HG03103 (cell line): ENCODE data around the gene IL1RN.

ENCODE experiments used
- ATAC-seq: cut with Tn5 transposase; IDR thresholded peaks from one replicate; pipeline ENCODE4 v1.9.1; 2021; ENCODE audit warnings: low read depth; ENCODE audit not compliant: unreplicated experiment

Gene IL1RN

DNA sequence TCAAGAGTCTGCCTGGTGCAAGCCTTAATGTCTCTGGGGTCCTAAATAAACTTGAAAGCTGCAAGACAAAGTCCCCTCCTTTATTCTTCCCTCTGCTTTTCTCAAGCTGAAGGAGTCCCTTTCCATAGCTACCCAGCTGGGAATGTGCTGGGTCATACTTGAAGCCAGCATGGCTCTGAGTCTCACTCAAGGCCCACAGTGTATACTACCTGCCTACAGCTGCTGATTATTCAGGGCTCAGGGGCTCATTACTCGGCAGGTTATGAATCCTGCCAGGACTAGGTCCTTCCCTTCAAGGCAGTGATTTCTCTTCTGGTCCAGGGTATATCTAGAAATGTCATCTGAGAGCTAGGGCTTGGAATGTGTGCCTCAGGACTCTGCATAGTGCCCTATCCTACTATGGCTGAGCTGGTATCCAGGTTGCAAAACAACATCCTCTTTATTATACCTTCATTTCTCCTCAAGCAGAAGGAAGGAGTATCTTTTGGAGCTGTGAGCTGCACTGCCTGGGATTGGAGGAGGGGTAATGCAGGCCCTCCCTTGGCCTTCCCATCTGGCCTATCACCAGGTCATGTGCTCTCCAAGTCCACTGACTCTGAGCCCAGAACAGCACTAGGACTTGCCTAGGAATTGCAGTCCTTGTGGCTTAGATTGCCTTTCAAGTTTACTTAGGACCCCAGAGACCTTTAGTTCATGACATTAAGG is 22.3 kb downstream of the IL1RN start:
- no peak for ATAC-seq

DNA sequence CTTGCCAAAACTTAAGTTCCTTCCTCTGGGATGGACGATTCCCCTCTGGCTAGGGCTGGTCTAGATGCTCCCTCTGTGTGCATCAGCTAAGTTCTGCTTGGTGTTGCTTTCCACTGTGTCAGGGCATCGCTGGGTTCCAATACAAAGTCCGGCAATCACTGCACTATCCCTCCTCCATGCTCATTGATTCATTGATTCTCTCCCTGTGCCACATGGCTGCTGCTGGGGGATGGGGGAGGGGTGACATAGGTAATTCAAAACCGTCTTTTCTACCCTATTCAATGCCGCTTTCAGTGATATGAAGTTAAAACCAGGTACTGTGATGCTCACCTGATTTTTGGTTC is 22.8 kb downstream of the IL1RN start:
- ATAC-seq: no peak

DNA sequence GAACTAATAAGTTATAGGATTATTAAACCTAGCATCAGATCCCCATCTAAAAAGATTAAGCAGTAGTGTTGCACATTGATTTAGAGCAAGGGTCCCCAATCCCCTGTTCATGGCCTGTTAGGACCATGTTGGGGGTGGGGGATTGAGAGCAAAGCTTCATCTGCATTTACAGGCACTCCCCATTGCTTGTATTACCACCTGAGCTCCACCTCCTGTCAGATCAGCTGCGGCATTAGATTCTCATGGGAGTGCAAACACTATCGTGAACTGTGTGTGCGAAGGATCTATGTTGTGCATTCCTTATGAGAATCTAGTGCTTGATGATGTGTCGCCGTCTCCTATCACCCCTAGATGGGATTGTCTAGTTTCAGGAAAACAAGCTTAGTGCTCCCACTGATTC is 27.9 kb downstream of the IL1RN start:
- ATAC-seq: no peak

DNA sequence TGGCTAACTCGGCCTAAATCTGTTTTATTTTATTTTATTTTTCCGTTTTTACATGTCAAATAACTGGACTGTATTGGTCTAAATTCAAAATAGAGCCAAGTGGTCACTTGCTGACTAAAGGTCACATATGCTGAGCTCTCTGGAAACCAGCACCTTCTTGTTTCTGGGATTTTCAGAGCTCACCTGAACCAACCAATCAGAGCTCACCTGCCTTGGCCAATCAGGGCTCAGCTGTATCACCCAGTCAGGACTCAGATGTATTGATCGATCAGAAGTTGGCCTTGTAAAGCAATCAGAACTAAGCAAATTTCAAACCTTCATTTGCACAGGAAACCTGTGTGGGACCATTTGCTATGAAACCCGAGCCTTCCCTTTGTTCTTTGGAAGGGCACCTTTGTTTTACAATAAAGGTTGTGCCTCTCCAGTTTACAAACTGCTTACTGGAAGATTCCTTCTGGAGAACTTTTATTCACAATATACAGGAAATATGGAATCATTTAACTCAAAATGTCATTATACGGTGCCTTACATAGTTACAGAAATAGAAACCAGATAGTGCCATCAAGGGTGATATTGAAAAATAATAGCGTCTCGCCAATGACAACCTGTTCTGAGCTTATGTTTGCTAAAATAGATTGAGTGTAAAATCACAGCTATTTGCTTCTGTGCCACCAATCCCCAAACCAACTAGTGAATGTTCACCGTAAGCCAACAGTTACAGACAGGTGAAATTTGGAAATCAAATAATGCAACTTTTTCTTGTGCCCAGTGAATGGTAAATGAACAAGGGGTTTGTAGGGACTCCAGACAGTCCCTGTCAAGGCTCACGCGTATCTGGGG is 29.1 kb downstream of the IL1RN start:
- ATAC-seq: no peak

DNA sequence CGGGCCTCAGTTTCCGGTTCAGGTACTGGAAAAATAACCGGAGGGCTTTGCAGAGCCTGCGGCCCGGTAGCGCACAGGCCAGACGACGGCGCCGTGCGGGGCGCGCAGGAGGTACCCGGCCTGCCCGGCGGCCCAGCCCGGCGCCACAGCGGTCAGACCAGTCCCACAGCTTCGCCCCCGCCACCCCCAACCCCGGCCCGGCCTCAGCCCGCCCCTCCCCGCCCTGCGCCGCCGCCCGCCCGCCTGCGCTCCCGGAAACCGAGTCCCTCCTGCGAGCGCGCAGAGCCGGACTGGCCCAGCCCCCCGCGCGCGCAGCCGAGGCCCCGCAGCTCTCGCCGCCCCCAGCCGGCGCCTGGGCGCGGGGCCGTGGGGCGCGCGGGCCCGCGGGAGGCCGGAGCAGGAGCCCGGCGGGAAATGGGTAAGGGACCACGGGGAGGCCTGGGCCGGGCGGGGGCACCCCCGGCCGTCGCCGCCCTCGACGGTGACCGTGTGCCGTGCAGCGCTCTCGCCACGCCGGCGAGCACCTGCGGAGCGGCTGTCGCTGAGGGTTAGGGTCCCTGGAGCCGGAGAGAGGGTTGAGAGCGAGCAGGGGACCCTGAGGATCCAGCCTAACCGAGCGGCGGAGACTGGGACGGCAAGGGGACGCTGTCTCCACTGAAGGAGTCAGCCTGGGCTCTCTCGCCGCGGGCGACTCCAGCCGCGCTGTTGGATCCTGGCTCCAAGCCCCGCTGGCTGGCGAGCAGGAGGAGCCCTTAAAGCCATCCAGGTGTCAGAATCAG is 29.9 kb downstream of the IL1RN start:
- ATAC-seq: peak; percentile 64

DNA sequence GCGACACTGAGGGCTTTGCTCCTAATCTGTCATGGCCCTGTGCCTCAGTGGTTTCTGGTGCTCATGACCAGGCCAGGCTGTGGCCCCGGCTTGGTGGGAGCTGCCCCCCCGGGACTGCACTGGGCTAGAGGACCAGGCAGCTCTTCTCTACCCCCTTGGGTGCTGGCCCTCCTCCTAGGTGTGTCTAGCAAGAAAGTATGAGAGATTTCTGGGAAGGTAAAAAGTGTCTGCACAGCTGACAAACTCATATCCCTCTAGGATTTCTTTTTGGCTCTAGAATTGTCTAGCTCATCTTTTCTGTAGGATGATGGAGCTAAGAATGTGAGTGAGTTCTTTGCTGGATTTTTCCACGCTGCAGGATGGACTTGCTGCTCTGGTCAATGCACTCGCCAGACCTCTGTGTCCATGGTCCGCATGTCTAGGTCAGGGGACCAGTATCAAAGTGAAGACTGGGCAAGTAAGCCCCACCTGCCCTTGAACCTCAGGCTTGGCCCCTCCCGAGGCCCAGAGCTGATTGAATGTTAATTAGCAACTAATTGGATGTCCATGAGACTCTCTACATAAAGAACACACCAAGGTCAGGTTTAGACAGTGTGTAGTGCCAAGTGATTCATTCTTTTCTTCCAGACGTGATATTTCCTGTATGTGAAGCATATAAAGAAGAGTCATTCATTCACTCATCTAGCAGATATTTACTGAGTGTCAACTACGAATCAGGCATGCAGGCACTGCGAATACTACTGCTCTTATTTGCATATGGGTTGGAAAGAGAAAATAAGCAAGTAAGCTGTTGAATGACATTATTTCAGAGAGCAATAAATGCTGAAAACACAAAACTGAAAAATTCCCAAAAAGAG is 30.7 kb downstream of the IL1RN start:
- ATAC-seq: no peak

DNA sequence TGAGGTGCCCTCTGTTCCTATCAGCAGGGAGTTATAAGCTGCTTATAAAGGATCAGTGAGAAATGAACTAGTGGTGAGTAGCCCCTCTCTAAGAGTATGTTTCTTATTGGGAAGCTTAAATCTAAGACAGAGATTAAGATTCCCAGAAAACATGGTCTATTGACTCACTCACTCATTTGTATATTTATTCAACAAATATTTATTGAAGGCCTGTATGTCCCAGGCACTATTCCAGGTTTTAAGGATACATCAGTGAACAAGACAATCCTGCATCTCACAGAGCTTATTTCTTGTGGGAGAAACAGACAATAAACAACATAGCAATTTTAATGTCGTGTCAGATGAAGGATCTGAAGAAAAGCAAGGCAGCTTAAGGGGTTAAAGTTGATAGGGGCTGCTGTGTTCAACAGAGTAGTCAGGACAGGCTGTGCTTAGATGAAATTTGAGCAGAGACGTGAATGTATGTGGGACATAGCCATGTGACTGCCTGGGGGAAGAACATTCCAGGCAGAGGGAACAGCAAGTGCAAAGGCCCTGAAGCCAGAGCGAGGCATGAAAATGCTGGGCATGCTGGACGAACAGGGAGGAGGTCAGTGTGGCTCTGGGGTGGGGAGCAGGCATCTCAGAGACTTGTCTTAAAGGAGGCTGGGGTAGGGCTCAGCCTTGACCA is 31.6 kb downstream of the IL1RN start:
- ATAC-seq: no peak

DNA sequence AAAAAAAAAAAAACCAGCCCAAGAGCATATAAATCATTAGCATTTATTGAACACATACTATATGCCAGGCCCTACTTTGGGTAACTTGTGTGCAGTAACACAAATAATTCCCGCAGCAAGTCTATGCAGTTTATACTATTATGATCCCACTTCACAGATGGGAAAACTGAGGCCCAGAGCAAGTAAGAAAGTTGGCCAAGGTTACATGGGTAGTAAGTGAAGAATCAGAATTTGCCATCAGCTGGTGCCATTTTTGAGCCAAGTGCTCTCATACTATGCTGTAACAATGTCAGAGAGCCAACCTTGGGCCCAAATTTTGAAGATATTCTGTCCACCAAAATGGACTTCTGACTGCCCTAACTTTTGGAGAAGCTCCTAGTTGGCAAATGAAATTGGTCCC is 32.9 kb downstream of the IL1RN start:
- ATAC-seq: no peak

DNA sequence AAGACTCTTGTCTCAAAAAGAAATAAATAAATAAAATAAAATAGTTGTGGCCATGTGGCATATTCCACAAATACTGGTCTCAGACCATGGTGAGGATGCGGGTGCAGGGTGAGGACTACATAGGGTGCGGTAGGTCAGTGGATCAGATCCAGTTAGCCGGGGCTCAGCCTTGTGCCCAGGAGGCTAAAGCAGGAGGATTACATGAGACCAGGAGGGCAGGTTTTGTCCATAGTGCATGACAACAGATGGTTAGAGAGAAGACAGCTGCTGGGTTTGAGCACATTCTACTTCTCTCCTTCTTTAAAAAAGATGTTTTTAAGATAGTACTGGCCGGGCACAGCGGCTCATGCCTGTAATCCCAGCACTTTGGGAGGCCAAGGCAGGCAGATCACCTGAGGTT is 33.6 kb downstream of the IL1RN start:
- ATAC-seq: no peak

DNA sequence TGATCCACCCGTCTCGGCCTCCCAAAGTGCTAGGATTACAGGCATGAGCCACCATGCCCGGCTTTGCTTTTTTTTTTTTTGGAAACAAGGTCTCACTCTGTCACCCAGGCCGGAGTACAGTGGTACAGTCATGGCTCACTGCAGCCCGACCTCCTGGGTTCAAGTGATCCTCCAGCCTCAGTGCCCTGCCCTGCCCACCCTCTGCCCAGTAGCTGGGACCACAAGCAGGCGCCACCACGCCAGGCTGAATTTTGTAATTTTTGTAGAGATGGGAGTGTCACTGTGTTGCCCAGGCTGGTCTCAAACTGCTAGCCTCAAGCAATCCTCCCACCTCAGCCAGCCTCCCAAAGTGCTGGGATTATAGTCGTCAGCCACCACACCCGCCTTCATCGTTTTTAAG is 34.8 kb downstream of the IL1RN start:
- ATAC-seq: no peak

DNA sequence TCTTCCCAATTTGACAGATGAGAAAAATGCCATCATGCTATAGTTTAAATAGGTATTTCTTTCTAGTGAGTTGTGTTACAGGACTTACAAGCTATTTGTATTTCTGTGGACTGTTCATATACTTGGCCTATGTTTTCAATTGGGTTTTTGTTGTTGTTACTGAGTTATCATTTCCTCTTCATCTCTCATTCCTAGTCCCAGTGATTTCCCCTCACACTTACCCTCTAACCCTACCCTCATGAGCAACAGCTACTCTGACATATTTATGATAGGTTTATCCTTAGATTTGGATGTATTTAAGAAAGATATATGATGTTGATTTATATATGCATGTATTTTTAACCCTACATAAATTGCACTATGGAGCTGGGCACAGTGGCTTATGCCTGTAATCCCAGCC is 35.5 kb downstream of the IL1RN start:
- ATAC-seq: no peak

DNA sequence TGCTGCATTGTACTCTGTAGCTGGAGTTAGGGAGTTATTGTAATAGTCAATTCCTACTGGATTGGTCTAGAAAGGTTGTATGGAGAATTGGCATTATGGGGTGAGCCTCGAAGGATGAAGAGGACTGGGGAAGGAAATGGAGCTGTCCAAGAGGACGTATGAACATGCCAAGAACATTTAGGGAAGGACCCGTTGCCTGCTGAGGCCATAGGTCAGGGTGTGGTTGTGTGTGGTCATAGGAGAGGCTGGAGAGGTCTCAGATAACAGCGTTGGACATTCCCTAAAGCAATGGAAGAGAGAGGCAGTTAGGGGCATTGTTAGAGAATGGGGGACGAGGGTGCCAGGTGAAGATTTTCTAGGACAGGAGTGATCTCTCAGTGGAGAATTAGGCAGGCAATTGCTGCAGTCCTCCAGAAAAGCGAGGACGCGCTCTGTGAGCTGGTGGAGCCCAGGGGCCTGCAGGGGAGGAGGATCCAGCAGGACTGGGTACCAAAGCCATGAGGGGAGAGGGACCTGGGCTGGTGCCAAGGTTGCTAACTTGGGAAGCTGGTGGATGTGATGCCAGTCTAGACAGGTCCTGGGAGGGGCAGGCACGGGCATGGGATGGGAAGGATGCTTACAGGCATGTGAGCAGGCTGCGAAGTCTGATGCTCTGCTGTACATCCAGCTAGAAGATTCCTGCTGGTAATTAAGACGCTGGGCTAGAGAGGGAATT is 37.0 kb downstream of the IL1RN start:
- no peak for ATAC-seq

DNA sequence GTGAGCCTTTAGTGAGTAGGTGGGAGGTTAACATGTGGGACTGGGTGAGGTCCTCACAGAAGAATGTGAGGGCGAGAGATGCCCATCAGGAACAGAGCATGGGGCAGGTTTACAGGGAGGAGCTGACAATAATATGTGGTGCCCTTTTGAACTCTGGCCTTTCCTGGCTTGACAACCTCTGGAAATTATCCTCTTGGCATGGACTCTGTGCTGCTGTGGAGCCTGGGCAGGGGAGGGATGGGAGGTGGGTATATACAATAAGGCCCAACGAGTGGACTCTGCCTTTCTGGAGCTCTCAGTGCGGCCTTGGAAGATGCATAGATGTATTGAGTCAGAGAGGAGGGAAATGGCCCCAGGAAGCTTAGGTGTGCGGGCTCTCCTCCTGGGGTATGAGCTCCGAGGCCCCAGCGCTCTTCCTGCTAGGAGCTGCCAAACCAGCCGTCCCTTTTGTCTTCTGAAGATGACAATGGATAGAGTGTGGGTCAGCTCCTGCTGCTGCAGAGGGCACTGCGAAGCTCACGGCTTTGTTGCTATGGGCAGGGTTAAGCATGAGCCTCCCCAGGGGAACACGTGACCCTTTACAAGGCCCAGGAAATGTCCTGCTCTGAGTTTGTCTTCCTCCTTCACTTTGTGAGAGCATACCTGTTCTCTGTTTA is 37.7 kb downstream of the IL1RN start:
- ATAC-seq: no peak

DNA sequence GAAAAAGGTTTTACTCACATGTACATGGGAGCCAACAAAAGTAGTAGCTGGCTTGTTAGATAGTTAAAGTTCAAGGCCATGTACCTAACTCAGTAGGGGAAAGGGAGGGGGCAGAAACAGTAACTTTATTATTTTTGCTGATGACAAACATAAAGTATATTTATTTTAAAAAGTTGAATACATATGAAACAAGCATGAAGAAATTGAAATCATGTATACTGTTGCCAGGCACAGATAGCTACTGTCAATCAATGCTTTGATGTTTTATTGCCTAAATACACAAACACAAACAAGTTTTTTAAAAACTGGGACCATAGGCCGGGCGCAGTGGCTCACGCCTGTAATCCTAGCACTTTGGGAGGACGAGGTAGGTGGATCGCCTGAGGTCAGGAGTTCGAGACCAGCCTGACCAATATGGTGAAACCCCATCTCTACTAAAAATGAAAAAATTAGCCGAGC is 38.8 kb downstream of the IL1RN start:
- no peak for ATAC-seq

DNA sequence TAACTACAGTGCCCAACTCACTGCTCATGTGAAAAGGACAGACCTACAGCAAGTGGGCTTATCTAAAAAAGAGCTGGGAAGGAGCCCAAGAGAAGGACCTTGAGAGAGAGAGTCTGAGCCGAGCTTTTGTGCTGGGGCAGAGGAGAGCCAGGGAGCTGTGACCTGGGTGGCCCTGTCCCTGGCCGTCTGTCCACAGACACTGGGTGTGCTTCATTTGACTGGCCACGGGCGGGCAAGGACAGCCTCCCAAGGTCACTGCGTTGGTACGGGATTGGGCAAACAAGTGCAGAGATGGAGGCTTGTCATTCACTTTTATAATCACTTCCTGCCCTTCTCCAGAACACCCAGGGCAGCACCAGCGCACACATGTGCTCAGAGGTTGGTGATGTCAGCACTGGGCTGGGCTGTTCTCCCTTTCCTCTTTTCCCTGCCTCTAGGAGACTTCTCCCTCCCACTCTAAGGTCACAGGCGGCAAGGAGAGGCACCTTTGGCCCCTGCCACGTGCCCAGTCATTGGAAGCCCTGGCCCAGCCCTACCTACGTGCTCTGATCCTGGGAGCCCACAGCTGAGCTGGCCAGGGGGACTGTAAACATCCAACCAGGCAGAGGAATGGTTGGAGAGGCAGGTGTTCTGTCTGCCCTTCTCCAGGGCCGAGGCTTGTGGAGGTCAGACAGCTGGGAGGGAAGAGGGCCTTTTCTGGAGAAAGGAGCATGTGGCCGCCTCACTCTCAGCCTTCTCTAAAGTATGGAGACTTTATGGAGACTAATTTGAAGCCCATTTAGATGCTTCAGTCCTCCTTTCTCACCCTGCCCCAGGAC is 39.9 kb downstream of the IL1RN start:
- ATAC-seq: no peak

DNA sequence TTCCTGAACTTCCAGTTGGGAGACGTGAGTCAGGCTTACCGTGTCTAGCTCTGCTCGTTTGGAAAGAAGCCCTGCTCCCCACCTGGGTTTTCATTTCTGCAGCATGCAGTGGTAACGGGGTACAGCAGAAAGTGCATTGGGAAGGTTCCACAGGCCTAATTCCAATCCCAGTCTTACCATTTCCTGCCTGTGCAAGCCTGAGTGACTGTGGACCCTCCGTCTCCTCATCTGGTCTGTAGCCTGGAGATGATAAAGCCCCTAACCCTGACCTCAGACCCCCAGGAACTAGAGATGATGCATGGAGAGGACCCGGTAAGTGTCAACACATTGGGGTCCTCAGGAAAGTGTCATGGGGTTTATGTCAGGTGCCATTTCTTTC is 40.6 kb downstream of the IL1RN start:
- no peak for ATAC-seq

DNA sequence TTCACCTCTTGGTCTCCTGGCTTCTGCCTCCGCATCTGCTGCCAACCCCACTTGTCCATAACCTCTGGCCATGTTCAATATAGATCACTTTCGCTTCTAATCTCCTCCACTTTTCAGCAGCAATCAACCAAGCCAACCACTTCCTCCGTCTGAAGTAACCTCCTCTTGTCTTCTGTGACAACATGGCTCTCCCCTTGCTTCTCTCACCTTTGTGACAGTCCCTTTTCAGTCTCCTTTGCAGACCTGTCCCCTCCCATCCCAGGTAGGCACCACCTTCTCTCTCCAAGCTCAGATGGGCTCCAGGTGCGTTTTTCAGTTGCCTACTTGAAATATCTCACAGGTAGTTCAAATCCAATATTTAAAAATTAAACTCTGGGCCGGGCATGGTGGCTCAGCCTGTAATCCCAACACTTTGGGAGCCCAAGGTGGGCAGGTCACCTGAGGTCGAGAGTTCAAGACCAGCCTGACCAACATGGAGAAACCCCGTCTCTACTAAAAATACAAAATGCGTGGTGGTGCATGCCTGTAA is 41.7 kb downstream of the IL1RN start:
- ATAC-seq: no peak

DNA sequence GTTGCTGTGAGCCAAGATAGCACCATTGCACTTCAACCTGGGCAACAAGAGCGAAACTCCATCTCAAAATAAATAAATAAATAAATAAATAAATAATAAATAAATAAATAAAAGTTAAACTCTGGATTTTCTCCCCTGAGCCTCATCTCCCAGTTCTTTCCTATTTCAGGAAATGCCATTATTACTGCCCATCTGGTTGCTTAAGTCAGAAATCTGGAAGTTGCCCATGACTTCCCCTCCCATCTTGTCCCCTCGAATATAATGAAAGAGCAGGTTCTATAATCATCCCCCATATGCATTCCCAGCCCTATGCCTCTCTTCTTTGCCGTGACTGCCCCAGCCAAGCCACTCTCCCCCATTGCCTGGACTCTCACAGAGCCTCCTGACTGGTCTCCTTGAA is 42.2 kb downstream of the IL1RN start:
- ATAC-seq: no peak
